SJSA1 (cell line): ENCODE measurements around the gene KIRREL3. TPM values are rescaled to one million over a fixed set of nuclear protein-coding genes. Genes with fewer than 3 reads are reported as not detected.

Experiments
- DNase-seq, 2 experiments: peaks; one replicate each; pipeline ENCODE4 v3.0.0-alpha.2; 2015 to 2020; ENCODE audit warnings: low spot score in 2 of 2, low read depth in 1 of 2
- H3K27ac ChIP-seq: fragments of 250-450 bp; sonication (Bioruptor Pico); 2 replicates; pipeline ENCODE4 v1.5.1; 2020; ENCODE audit warnings: mild to moderate bottlenecking, moderate library complexity
- H3K27me3 ChIP-seq: fragments of 250-450 bp; sonication (Bioruptor Pico); replicated peaks from 2 replicates; pipeline ENCODE4 v1.5.1; 2020; ENCODE audit warnings: mild to moderate bottlenecking, moderate library complexity
- H3K36me3 ChIP-seq: fragments of 250-450 bp; sonication (Bioruptor Pico); 2 replicates; pipeline ENCODE4 v1.5.1; 2020; ENCODE audit warnings: mild to moderate bottlenecking
- H3K4me1 ChIP-seq: fragments of 250-450 bp; sonication (Bioruptor Pico); replicated peaks from 2 replicates; pipeline ENCODE4 v1.6.1; 2021; ENCODE audit warnings: mild to moderate bottlenecking
- H3K4me3 ChIP-seq: fragments of 250-450 bp; sonication (Bioruptor Pico); 2 replicates; pipeline ENCODE4 v1.5.1; 2020; ENCODE audit warnings: mild to moderate bottlenecking
- H3K9me3 ChIP-seq: fragments of 250-450 bp; sonication (Bioruptor Pico); replicated peaks from 2 replicates; pipeline ENCODE4 v1.5.1; 2020; ENCODE audit warnings: mild to moderate bottlenecking
- total RNA-seq: library from RNA; depleted of rRNA; stranded (reverse); fragments of >200 nt; shearing (Covaris generic); gene quantifications from 2 replicates; pipeline ENCODE4 v1.2.3, GENCODE V29; 2014

Gene KIRREL3
- total RNA-seq, 1 experiment from 2014 or later: 5.3 TPM

GRCh38 chr11:126573325-126573978 lies 427.1 kb downstream of the KIRREL3 start:
- H3K9me3 ChIP-seq: no peaks in the 10 kb centered on the region
- H3K27ac ChIP-seq: no peak overlapping the region
- H3K4me1 ChIP-seq: no peaks in the 10 kb centered on the region
- H3K27me3 ChIP-seq: no peaks in the 10 kb centered on the region
- no peak overlapping the region for H3K4me3 ChIP-seq
- no peaks in the 10 kb centered on the region for H3K36me3 ChIP-seq
- peak in 1 of 2 experiments; percentile 1 for DNase-seq

- H3K27me3 ChIP-seq: no peaks in the 10 kb centered on the region
- H3K4me1 ChIP-seq: no peaks in the 10 kb centered on the region
- no peak overlapping the region for H3K4me3 ChIP-seq
- H3K36me3 ChIP-seq: no peaks in the 10 kb centered on the region
- H3K9me3 ChIP-seq: no peaks in the 10 kb centered on the region
- DNase-seq: no peak
- no peak overlapping the region for H3K27ac ChIP-seq
Observed at GRCh38 chr11:126570489-126570888, 430.1 kb downstream of the KIRREL3 start.

GRCh38 chr11:126567419-126567818 lies 433.2 kb downstream of the KIRREL3 start:
- no peaks in the 10 kb centered on the region for H3K4me1 ChIP-seq
- no peak for DNase-seq
- no peak overlapping the region for H3K4me3 ChIP-seq
- H3K9me3 ChIP-seq: no peaks in the 10 kb centered on the region
- H3K27ac ChIP-seq: no peak overlapping the region
- no peaks in the 10 kb centered on the region for H3K36me3 ChIP-seq
- H3K27me3 ChIP-seq: no peaks in the 10 kb centered on the region

GRCh38 chr11:126564566-126564965 lies 436.0 kb downstream of the KIRREL3 start:
- no peaks in the 10 kb centered on the region for H3K27me3 ChIP-seq
- H3K4me1 ChIP-seq: no peaks in the 10 kb centered on the region
- no peak overlapping the region for H3K4me3 ChIP-seq
- H3K27ac ChIP-seq: no peak overlapping the region
- no peaks in the 10 kb centered on the region for H3K36me3 ChIP-seq
- H3K9me3 ChIP-seq: no peaks in the 10 kb centered on the region
- DNase-seq: no peak

- DNase-seq: no peak
- H3K9me3 ChIP-seq: no peaks in the 10 kb centered on the region
- H3K36me3 ChIP-seq: no peaks in the 10 kb centered on the region
- no peaks in the 10 kb centered on the region for H3K4me1 ChIP-seq
- H3K27ac ChIP-seq: no peak overlapping the region
- H3K4me3 ChIP-seq: no peak overlapping the region
- H3K27me3 ChIP-seq: no peaks in the 10 kb centered on the region
Observed at GRCh38 chr11:126561327-126561893, 439.2 kb downstream of the KIRREL3 start.

GRCh38 chr11:126560221-126560620 lies 440.3 kb downstream of the KIRREL3 start:
- no peaks in the 10 kb centered on the region for H3K27me3 ChIP-seq
- H3K9me3 ChIP-seq: no peaks in the 10 kb centered on the region
- no peaks in the 10 kb centered on the region for H3K36me3 ChIP-seq

GRCh38 chr11:126548581-126549550 lies 451.7 kb downstream of the KIRREL3 start:
- no peak for DNase-seq
- H3K9me3 ChIP-seq: no peaks in the 10 kb centered on the region

More at GRCh38 chr11:126560221-126560620, 440.3 kb downstream of the KIRREL3 start:
- Histone ChIP-seq H3K27ac (no peak overlapping the region), H3K4me1 (no peaks in the 10 kb centered on the region), H3K4me3 (no peak overlapping the region)
- no peak for DNase-seq

GRCh38 chr11:126547691-126548090 lies 452.9 kb downstream of the KIRREL3 start:
- Histone ChIP-seq H3K4me1 (peaks cover 11% of the 10 kb centered on the region), H3K27me3 (no peaks in the 10 kb centered on the region), H3K36me3 (no peaks in the 10 kb centered on the region), H3K9me3 (no peaks in the 10 kb centered on the region), H3K27ac (no peak overlapping the region), H3K4me3 (no peak overlapping the region)
- no peak for DNase-seq

More at GRCh38 chr11:126548581-126549550, 451.7 kb downstream of the KIRREL3 start:
- H3K27me3 ChIP-seq: no peaks in the 10 kb centered on the region
- H3K4me1 ChIP-seq: peaks cover 11% of the 10 kb centered on the region
- no peak overlapping the region for H3K27ac ChIP-seq
- H3K36me3 ChIP-seq: no peaks in the 10 kb centered on the region
- no peak overlapping the region for H3K4me3 ChIP-seq

- Histone ChIP-seq H3K36me3 (no peaks in the 10 kb centered on the region), H3K4me3 (no peak overlapping the region), H3K27ac (no peak overlapping the region), H3K9me3 (no peaks in the 10 kb centered on the region), H3K27me3 (no peaks in the 10 kb centered on the region), H3K4me1 (peaks cover 11% of the 10 kb centered on the region)
- peak in 1 of 2 experiments; percentile 30 for DNase-seq
Observed at GRCh38 chr11:126547161-126547560, 453.4 kb downstream of the KIRREL3 start.

GRCh38 chr11:126546694-126547093 lies 453.9 kb downstream of the KIRREL3 start:
- no peak for DNase-seq
- H3K4me1 ChIP-seq: peaks cover 11% of the 10 kb centered on the region
- no peak overlapping the region for H3K4me3 ChIP-seq
- no peaks in the 10 kb centered on the region for H3K27me3 ChIP-seq
- no peak overlapping the region for H3K27ac ChIP-seq
- no peaks in the 10 kb centered on the region for H3K36me3 ChIP-seq
- no peaks in the 10 kb centered on the region for H3K9me3 ChIP-seq

GRCh38 chr11:126546191-126546590 lies 454.4 kb downstream of the KIRREL3 start:
- Histone ChIP-seq H3K27me3 (no peaks in the 10 kb centered on the region), H3K36me3 (no peaks in the 10 kb centered on the region), H3K4me1 (peaks cover 11% of the 10 kb centered on the region), H3K4me3 (no peak overlapping the region), H3K9me3 (no peaks in the 10 kb centered on the region), H3K27ac (no peak overlapping the region)
- DNase-seq: no peak

- H3K9me3 ChIP-seq: no peaks in the 10 kb centered on the region
- no peaks in the 10 kb centered on the region for H3K36me3 ChIP-seq
- H3K4me1 ChIP-seq: peaks cover 11% of the 10 kb centered on the region
- H3K27me3 ChIP-seq: no peaks in the 10 kb centered on the region
- no peak overlapping the region for H3K4me3 ChIP-seq
- no peak for DNase-seq
- H3K27ac ChIP-seq: no peak overlapping the region
Observed at GRCh38 chr11:126545057-126545555, 455.5 kb downstream of the KIRREL3 start.

- H3K27me3 ChIP-seq: no peaks in the 10 kb centered on the region
- DNase-seq: no peak
- no peaks in the 10 kb centered on the region for H3K9me3 ChIP-seq
- H3K27ac ChIP-seq: no peak overlapping the region
- no peaks in the 10 kb centered on the region for H3K36me3 ChIP-seq
- H3K4me3 ChIP-seq: no peak overlapping the region
- H3K4me1 ChIP-seq: peaks cover 11% of the 10 kb centered on the region
Observed at GRCh38 chr11:126544108-126545056, 456.2 kb downstream of the KIRREL3 start.
